A172 (cell line): ENCODE measurements around the gene KLHDC7A. TPM values are rescaled to one million over a fixed set of nuclear protein-coding genes. Genes with fewer than 3 reads are reported as not detected.

Source experiments
- DNase-seq: peaks from one replicate; pipeline ENCODE4 v3.0.0-alpha.2; 2015; ENCODE audit warnings: low spot score
- total RNA-seq: library from RNA; depleted of rRNA; stranded (reverse); fragments of >200 nt; shearing (Covaris generic); gene quantifications from 2 replicates; pipeline ENCODE4 v1.2.3, GENCODE V29; 2014

KLHDC7A gene
- total RNA-seq, 1 experiment from 2014 or later, result 0.91 TPM

DNA sequence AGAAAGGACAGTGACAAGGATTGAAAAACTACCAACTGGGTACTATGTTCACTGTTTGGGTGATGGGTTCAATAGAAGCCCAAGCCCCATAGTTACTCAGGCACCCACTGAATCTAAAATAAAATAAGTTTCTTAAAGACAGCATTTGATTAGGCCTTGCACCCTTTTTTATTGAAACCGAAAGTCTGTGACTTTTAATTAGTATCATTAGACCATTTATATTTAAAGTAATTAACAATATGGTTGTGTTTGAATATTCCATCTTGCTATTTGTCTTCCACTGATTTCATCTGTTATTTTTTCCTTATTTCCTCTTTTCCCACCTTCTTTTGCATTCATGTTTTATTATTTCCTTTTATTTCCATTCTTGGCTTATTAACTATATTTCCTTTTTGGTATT, 27.4 kb downstream of the KLHDC7A start:
- no peak for DNase-seq

- DNase-seq, result no peak
These were observed 30.6 kb downstream of the KLHDC7A start for GRCh38 chr1:18511149-18511873.

- DNase-seq, result no peak
These were observed 31.1 kb downstream of the KLHDC7A start for GRCh38 chr1:18511874-18512150.

- no peak for DNase-seq
These were observed 32.2 kb downstream of the KLHDC7A start for GRCh38 chr1:18512883-18513282.

DNA sequence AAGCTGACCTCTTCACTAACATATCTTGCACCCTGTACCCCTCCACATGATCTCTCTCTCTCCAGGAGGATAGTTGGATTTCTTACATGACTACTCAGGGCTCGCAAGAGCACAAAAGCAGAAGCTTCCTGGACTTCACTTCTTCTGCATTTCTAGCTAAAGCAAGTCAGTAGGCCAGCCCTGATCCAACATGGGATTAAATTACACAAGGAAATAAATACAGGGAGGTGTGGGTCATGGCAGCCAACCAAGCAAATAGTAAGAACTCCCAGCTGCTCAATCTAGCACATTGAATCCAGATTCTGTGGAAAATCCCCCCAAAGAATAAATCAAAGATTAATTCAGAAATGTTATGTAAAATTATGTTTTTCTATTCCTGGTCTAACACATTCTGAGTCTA, 33.3 kb downstream of the KLHDC7A start:
- no peak for DNase-seq

DNA sequence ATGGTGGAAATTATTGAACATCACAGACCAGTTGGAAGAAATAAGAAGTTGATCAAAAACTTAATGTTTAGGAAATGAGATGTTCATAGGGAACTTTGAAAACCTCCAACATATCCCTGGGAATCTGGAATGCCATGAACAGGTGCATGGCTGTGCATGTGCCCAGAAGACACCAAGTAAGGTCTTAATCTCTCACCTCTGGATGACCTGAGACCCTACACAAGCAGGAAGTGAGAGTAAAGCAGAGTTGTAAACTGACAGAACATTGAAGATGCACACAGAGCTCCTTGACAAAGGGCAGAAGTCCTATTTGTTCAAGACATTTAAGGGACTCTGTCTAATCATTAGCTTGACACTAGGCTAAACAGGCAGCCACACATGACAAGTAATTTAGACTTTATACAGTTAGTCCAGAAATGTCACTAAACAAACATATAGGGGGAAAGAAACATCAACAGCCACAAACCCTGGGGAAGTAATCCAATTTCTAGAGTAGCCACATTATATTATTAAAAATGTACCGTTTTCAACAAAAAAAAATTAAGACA, 34.5 kb downstream of the KLHDC7A start:
- no peak for DNase-seq

GRCh38 chr1:18516473-18516872, 35.7 kb downstream of the KLHDC7A start:
- no peak for DNase-seq

GRCh38 chr1:18526436-18527275, 45.9 kb downstream of the KLHDC7A start:
- no peak for DNase-seq

- no peak for DNase-seq
These were observed 46.8 kb downstream of the KLHDC7A start for GRCh38 chr1:18527514-18527913.

DNA sequence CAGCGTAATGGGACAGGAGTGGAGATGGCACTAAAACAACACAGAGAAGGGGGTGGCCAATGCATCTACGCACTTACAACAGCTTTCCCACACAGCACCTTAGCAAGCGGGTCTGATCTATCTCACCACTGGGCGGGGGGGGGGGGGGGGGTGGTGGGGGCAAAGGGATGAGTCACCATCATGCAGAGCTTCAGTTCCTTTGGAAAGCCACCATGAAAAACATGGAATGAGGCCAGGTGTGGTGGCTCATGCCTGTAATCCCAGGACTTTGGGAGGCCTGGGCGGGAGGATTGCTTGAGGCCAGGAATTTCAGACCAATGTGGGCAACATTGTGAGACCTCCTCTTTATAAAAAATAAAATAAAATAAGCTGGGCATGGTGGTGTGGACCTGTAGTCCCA, 47.2 kb downstream of the KLHDC7A start:
- peak; percentile 16 for DNase-seq

DNA sequence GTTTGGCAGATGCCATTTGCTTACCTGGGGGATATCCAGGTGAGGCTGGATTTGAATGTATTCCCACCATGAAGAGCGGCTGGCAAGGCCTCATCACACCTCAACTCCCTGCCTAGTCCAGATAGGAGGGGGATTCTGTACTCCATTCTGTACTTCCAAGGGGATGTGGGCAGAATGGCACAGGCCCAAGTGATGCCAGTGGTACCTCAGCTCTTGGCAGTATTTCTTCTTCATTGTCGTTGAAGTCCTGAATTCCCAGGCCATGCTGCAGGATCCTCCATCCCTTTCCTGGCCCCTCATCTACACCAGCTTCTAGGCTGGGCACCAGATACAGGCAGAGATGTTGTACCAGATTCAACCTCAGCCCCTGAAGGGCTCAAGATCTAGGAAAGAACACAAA, 47.9 kb downstream of the KLHDC7A start:
- no peak for DNase-seq

- DNase-seq, result no peak
These were observed 49.0 kb downstream of the KLHDC7A start for GRCh38 chr1:18529714-18530113.

DNA sequence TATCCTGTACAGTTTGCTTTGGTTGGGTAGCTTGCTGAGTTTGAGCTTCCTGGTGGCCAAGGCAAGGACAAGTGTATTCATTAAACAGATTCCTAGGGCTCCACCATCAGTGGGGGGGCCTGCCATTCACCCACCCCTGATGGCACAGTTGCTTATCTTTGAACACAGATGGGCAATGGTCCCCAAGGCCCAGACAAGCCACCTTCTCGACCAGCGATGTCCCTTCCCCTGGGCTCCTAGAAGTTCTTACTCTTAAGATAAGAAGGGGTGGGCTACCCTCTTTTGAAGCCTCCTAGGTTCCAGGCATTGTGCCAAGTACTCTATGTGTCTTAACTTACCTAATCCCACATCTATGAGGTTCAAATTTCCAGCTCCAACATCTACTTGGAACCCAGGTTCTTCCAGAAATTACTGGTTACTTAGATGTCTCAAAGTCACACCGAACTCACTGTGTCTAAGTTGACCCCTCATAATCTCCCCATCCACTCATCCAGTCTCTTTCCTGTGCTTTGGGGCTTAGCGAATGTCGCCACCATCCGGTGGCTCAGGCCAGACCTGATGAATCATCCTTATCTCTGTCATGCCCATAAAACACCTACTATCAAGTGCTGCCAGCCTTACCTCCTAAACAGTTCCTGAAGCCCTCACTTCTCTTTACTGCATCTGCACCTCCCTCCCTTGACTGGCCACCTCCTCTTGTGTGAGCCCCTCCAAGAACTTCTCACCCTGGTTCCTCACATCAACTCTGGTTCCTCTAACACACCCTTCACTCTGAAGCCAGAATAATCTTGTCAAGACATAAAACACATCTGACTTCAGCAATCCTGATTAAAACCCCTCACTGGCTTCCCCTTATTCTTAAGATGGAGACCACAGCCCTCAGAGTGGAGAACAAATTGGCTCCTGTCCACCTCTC, 50.1 kb downstream of the KLHDC7A start:
- DNase-seq, result peak; percentile 54

- DNase-seq, result no peak
These were observed 50.7 kb downstream of the KLHDC7A start for GRCh38 chr1:18531503-18531845.

GRCh38 chr1:18532390-18533170, 51.9 kb downstream of the KLHDC7A start:
- no peak for DNase-seq

DNA sequence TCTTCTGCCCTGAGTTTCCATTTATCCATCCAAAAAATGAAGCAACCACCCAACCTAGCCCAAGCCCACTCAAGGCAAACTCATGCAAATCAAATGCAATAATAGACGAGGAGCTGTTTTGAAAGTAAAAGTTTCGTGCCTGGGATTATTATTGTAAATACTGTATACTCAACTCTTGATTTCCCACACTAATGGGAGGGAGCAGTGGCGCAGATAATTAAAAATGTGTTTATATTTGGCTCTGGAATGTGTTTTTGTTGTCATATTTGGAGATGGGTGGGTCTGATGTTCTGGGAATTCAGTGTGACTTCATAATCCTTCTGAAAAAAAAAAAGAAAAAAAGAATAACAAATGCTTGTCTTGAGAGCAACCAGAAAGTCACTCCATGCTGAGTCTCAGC, 52.5 kb downstream of the KLHDC7A start:
- no peak for DNase-seq

DNA sequence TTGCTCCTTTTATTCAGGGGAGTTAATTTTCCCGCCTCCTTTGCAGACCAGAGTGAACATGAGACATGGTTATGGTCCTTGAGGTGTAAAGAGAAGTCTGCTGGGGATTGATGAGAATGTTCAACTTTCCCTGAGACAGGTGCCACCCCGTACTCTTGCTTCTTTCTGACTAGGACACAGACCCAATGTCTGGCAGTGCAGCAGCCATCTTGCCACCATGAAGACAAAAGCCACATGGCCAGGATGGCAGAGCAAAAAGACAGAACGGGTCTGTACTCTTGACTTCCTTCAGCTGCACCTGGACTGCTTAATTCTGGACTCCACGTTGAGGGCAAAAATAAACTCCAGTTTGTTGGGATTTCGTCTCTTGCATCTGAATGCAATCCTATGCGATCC, 54.1 kb downstream of the KLHDC7A start:
- DNase-seq, result no peak
